C4-2B (cell line): Measurements from ENCODE around the gene SEC16A.
"Not testable (repeated sequence)": the region's sequence is repeated elsewhere in the genome, so short reads cannot be mapped to it uniquely, and the experiment has no call there.

ENCODE experiments used
- H3K27ac ChIP-seq: fragments of 450-650 bp; 2 replicates; pipeline ENCODE4 v1.5.1; 2017
- CTCF ChIP-seq: fragments of 450-650 bp; conservative IDR thresholded peaks from 2 replicates; pipeline ENCODE4 v1.5.1; 2017; ENCODE audit warnings: mild to moderate bottlenecking
- ZFX ChIP-seq: fragments of 450-650 bp; IDR thresholded peaks from 2 replicates; pipeline ENCODE4 v1.6.1; 2017

SEC16A gene

GRCh38 chr9:136416427-136416826 lies 66.4 kb downstream of the SEC16A start:
- no peak for TF ChIP-seq ZFX
- no peak for TF ChIP-seq CTCF
- no peak overlapping the region for H3K27ac ChIP-seq

- TF ChIP-seq ZFX (no peak), CTCF (no peak)
- H3K27ac ChIP-seq = no peak overlapping the region
Measured at GRCh38 chr9:136412962-136413361, 69.9 kb downstream of the SEC16A start.

- TF ChIP-seq ZFX = no peak
- TF ChIP-seq CTCF = no peak
- H3K27ac ChIP-seq = peak overlapping the region; percentile 93
Measured at GRCh38 chr9:136411378-136411777, 71.5 kb downstream of the SEC16A start.

GRCh38 chr9:136410500-136411287 lies 72.1 kb downstream of the SEC16A start, which contains the start of the genes ENTR1 and PMPCA:
TSS of gene ENTR1 (minus strand) at chr9:136410614. CDS start at chr9:136410397, 217 bp downstream.
TSS of gene PMPCA (plus strand) at chr9:136410658. CDS start at chr9:136410669, 11 bp downstream.
- TF ChIP-seq ZFX (peak; percentile 51; the same call in 1 of the 2 replicates), CTCF (no peak)
- peak within 1 kb of the TSS; percentile 93 for H3K27ac ChIP-seq

GRCh38 chr9:136409557-136410455 lies 73.0 kb downstream of the SEC16A start:
- H3K27ac ChIP-seq = peak overlapping the region; percentile 93
- TF ChIP-seq ZFX (no peak), CTCF (no peak)

- H3K27ac ChIP-seq = no peak overlapping the region
- TF ChIP-seq ZFX (no peak), CTCF (no peak)
Measured at GRCh38 chr9:136407911-136408310, 74.9 kb downstream of the SEC16A start.

GRCh38 chr9:136407061-136407460 lies 75.8 kb downstream of the SEC16A start:
- not testable (repeated sequence) for H3K27ac ChIP-seq

- not testable (repeated sequence) for H3K27ac ChIP-seq
Measured at GRCh38 chr9:136405904-136406303, 76.9 kb downstream of the SEC16A start.
